ENCODE data around the gene ATAD3A.

DNA sequence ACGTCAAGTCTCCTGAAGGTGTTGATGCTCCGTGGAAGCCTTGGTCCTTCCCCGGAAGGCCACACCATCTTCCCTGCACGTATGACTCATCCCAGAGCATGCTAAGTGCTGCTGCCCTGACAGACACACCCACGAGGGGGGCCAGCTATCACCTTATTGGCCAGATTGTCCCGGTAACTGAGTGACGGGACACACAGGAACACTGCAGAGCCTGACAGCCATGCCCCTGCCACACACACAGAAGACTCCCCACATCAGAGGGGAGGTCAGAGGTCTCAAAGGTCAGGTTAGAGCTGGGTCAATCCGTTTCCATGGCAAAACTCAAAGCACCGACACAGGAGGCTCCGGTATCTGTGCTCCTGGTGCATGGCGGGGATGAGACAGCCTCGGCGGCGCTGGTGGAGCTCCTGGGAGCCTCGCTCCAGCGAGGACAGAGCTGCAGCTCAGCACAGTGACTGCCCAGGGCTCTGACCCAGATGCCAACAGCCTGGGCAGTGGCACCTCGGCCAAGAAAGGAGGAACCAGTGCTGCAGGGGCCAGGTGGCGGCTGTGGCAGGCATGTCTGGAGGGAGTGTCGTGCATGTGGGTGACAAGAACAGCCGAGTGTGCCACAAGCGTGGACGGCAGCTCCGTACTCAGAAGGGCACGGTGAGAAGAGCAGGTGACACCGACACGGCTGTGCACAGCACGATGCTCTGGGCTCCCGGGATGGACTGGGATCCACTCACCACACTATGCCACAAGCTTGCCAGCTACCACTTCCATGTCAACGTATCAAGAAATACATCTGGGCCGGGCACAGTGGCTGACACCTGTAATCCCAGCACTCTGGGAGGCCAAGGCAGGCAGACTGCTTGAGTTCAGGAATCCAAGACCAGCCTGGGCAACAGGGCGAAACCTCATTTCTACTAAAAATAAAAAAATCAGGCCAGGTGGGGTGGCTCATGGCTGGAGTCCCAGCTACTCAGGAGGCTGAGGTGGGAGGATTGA lies 43.3 kb downstream of the ATAD3A start:
- TF ChIP-seq, protein P1, sequence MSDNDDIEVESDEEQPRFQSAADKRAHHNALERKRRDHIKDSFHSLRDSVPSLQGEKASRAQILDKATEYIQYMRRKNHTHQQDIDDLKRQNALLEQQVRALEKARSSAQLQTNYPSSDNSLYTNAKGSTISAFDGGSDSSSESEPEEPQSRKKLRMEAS (CRISPR knock-in tag; IDR thresholded peaks at IDR 0.05), result no peak
- TF ChIP-seq NFATC4 (CRISPR knock-in tag; IDR thresholded peaks at IDR 0.05) (no peak), RORB (CRISPR knock-in tag; IDR thresholded peaks at IDR 0.05) (no peak), SP1 (CRISPR knock-in tag; conservative IDR thresholded peaks at IDR 0.05) (no peak), CREB1 (CRISPR knock-in tag; IDR thresholded peaks at IDR 0.05) (no peak)
- TF ChIP-seq, protein P2, sequence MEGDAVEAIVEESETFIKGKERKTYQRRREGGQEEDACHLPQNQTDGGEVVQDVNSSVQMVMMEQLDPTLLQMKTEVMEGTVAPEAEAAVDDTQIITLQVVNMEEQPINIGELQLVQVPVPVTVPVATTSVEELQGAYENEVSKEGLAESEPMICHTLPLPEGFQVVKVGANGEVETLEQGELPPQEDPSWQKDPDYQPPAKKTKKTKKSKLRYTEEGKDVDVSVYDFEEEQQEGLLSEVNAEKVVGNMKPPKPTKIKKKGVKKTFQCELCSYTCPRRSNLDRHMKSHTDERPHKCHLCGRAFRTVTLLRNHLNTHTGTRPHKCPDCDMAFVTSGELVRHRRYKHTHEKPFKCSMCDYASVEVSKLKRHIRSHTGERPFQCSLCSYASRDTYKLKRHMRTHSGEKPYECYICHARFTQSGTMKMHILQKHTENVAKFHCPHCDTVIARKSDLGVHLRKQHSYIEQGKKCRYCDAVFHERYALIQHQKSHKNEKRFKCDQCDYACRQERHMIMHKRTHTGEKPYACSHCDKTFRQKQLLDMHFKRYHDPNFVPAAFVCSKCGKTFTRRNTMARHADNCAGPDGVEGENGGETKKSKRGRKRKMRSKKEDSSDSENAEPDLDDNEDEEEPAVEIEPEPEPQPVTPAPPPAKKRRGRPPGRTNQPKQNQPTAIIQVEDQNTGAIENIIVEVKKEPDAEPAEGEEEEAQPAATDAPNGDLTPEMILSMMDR (IDR thresholded peaks at IDR 0.05), result no peak
- TF ChIP-seq, protein P3, sequence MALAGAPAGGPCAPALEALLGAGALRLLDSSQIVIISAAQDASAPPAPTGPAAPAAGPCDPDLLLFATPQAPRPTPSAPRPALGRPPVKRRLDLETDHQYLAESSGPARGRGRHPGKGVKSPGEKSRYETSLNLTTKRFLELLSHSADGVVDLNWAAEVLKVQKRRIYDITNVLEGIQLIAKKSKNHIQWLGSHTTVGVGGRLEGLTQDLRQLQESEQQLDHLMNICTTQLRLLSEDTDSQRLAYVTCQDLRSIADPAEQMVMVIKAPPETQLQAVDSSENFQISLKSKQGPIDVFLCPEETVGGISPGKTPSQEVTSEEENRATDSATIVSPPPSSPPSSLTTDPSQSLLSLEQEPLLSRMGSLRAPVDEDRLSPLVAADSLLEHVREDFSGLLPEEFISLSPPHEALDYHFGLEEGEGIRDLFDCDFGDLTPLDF (CRISPR knock-in tag; IDR thresholded peaks at IDR 0.05), result no peak
- TF ChIP-seq, protein P4, sequence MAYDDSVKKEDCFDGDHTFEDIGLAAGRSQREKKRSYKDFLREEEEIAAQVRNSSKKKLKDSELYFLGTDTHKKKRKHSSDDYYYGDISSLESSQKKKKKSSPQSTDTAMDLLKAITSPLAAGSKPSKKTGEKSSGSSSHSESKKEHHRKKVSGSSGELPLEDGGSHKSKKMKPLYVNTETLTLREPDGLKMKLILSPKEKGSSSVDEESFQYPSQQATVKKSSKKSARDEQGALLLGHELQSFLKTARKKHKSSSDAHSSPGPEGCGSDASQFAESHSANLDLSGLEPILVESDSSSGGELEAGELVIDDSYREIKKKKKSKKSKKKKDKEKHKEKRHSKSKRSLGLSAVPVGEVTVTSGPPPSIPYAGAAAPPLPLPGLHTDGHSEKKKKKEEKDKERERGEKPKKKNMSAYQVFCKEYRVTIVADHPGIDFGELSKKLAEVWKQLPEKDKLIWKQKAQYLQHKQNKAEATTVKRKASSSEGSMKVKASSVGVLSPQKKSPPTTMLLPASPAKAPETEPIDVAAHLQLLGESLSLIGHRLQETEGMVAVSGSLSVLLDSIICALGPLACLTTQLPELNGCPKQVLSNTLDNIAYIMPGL (CRISPR knock-in tag; IDR thresholded peaks at IDR 0.05), result no peak
- TF ChIP-seq, protein P5, sequence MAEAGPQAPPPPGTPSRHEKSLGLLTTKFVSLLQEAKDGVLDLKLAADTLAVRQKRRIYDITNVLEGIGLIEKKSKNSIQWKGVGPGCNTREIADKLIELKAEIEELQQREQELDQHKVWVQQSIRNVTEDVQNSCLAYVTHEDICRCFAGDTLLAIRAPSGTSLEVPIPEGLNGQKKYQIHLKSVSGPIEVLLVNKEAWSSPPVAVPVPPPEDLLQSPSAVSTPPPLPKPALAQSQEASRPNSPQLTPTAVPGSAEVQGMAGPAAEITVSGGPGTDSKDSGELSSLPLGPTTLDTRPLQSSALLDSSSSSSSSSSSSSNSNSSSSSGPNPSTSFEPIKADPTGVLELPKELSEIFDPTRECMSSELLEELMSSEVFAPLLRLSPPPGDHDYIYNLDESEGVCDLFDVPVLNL (CRISPR knock-in tag; IDR thresholded peaks at IDR 0.05; ENCODE audit: borderline replicate concordance, low read depth), result no peak
- TF ChIP-seq, protein P6, sequence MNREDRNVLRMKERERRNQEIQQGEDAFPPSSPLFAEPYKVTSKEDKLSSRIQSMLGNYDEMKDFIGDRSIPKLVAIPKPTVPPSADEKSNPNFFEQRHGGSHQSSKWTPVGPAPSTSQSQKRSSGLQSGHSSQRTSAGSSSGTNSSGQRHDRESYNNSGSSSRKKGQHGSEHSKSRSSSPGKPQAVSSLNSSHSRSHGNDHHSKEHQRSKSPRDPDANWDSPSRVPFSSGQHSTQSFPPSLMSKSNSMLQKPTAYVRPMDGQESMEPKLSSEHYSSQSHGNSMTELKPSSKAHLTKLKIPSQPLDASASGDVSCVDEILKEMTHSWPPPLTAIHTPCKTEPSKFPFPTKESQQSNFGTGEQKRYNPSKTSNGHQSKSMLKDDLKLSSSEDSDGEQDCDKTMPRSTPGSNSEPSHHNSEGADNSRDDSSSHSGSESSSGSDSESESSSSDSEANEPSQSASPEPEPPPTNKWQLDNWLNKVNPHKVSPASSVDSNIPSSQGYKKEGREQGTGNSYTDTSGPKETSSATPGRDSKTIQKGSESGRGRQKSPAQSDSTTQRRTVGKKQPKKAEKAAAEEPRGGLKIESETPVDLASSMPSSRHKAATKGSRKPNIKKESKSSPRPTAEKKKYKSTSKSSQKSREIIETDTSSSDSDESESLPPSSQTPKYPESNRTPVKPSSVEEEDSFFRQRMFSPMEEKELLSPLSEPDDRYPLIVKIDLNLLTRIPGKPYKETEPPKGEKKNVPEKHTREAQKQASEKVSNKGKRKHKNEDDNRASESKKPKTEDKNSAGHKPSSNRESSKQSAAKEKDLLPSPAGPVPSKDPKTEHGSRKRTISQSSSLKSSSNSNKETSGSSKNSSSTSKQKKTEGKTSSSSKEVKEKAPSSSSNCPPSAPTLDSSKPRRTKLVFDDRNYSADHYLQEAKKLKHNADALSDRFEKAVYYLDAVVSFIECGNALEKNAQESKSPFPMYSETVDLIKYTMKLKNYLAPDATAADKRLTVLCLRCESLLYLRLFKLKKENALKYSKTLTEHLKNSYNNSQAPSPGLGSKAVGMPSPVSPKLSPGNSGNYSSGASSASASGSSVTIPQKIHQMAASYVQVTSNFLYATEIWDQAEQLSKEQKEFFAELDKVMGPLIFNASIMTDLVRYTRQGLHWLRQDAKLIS (CRISPR knock-in tag; IDR thresholded peaks at IDR 0.05; ENCODE audit: borderline replicate concordance), result no peak
- TF ChIP-seq, protein P7, sequence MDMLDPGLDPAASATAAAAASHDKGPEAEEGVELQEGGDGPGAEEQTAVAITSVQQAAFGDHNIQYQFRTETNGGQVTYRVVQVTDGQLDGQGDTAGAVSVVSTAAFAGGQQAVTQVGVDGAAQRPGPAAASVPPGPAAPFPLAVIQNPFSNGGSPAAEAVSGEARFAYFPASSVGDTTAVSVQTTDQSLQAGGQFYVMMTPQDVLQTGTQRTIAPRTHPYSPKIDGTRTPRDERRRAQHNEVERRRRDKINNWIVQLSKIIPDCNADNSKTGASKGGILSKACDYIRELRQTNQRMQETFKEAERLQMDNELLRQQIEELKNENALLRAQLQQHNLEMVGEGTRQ (CRISPR knock-in tag; IDR thresholded peaks at IDR 0.05), result no peak
- TF ChIP-seq, protein P8, sequence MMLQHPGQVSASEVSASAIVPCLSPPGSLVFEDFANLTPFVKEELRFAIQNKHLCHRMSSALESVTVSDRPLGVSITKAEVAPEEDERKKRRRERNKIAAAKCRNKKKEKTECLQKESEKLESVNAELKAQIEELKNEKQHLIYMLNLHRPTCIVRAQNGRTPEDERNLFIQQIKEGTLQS (CRISPR knock-in tag; conservative IDR thresholded peaks at IDR 0.05), result no peak
- TF ChIP-seq, protein P9, sequence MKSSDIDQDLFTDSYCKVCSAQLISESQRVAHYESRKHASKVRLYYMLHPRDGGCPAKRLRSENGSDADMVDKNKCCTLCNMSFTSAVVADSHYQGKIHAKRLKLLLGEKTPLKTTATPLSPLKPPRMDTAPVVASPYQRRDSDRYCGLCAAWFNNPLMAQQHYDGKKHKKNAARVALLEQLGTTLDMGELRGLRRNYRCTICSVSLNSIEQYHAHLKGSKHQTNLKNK (CRISPR knock-in tag; IDR thresholded peaks at IDR 0.05), result no peak
